K562 (cell line): Measurements from ENCODE around the gene SLC13A3. TPM values are rescaled to one million over a fixed set of nuclear protein-coding genes. Genes with fewer than 3 reads are reported as not detected.

Source experiments
- ATAC-seq: fragments of 200-7000 bp; cut with Tn5 transposase; 3 replicates; pipeline ENCODE4 v1.9.1; 2020; ENCODE audit warnings: moderate library complexity
- BruUV-seq: library from RNA; stranded (reverse); fragments of 400-500 nt; replicated peaks from 2 replicates; lab custom pipeline; 2021; lab: Mats Ljungman, UMichigan
- CTCF ChIA-PET: fragments of 300-600 bp; formaldehyde crosslinking; extraction: SDS; loops from one replicate; lab custom pipeline; 2021; ENCODE audit warnings: low intra/inter-chr PET ratio; lab: Yijun Ruan, JAX
- POLR2A ChIA-PET: fragments of 300-600, 350-650 bp; sonication (Branson Sonifier 250); formaldehyde crosslinking; extraction: SDS; loops from one replicate; lab custom pipeline; 2021; ENCODE audit warnings: antibody characterized with exemption, inconsistent platforms; lab: Yijun Ruan, JAX
- DNase-seq, 4 experiments: peaks; one replicate each; pipeline versions ENCODE4 v3.0.0 to v3.0.0-alpha.2; 2011 to 2018; ENCODE audit warnings: low spot score in 3 of 4, mixed read lengths in 3 of 4; ENCODE audit errors: extremely low read depth in 1 of 4
- FAIRE-seq: peaks from 2 replicates; lab custom pipeline; 2011; peaks lifted over from hg19 to GRCh38; lab: Jason Lieb, UNC
- H2AFZ ChIP-seq: 2 replicates; pipeline ENCODE4 v1.6.0; 2011; ENCODE audit warnings: low read depth, low read length, control low read depth, inconsistent platforms
- H3K27ac ChIP-seq: fragments of 200-600 bp; 3 replicates; pipeline ENCODE4 v1.8.0; 2011; ENCODE audit warnings: low read depth, mild to moderate bottlenecking, control low read depth, inconsistent platforms, low read length, moderate library complexity, mixed read lengths; ENCODE audit errors: extremely low read depth
- H3K27me3 ChIP-seq, 2 experiments: fragments of 300-600 bp in 1 of 2; 2 replicates in 1 of 2; 3 replicates in 1 of 2; pipeline versions ENCODE4 v1.6.0 to v1.8.0; 2011; ENCODE audit warnings: inconsistent platforms in 2 of 2, low read length in 2 of 2, mild to moderate bottlenecking in 1 of 2, mixed read lengths in 1 of 2, moderate library complexity in 1 of 2; ENCODE audit not compliant: control insufficient read depth in 2 of 2, insufficient read depth in 2 of 2
- H3K36me3 ChIP-seq: fragments of 300-600 bp; 3 replicates; pipeline ENCODE4 v1.8.0; 2011; ENCODE audit warnings: mild to moderate bottlenecking, low read length, inconsistent platforms; ENCODE audit not compliant: control insufficient read depth, insufficient read depth
- H3K4me1 ChIP-seq, 2 experiments: fragments of 200-600 bp in 1 of 2; replicated peaks in 1 of 2; 2 replicates in 1 of 2; 3 replicates in 1 of 2; pipeline versions ENCODE4 v1.5.1 to v1.8.0; 2011; ENCODE audit warnings: inconsistent platforms in 2 of 2, low read length in 2 of 2, mild to moderate bottlenecking in 1 of 2, mixed read lengths in 1 of 2, moderate library complexity in 1 of 2; ENCODE audit not compliant: control insufficient read depth in 2 of 2, insufficient read depth in 2 of 2
- H3K4me2 ChIP-seq: 2 replicates; pipeline ENCODE4 v1.6.1; 2011; ENCODE audit warnings: low read length, control low read depth, inconsistent platforms, mixed read lengths; ENCODE audit not compliant: insufficient read depth
- H3K4me3 ChIP-seq: fragments of 200-600 bp; sonication (generic), shearing (Covaris generic); 2 replicates; pipeline ENCODE4 v1.5.1; 2016; ENCODE audit warnings: control low read depth, inconsistent platforms
- H3K79me2 ChIP-seq: fragments of 200-600 bp; 3 replicates; pipeline ENCODE4 v1.8.0; 2011; ENCODE audit warnings: low read length, inconsistent platforms; ENCODE audit not compliant: control insufficient read depth, insufficient read depth
- H3K9ac ChIP-seq, 2 experiments: 2 replicates each; pipeline versions ENCODE4 v1.6.0 to v1.6.1; 2011; ENCODE audit warnings: low read depth in 2 of 2, low read length in 2 of 2, control low read depth in 1 of 2, inconsistent platforms in 1 of 2, mild to moderate bottlenecking in 1 of 2, mixed read lengths in 1 of 2; ENCODE audit not compliant: insufficient read depth in 1 of 2
- H3K9me1 ChIP-seq: one replicate; pipeline ENCODE4 v1.6.0; 2011; ENCODE audit warnings: inconsistent platforms, mild to moderate bottlenecking, low read length, moderate library complexity; ENCODE audit not compliant: control insufficient read depth, insufficient read depth
- H3K9me3 ChIP-seq: replicated peaks from 2 replicates; pipeline ENCODE4 v1.5.1; 2011; ENCODE audit warnings: low read depth, low read length, inconsistent platforms; ENCODE audit not compliant: control insufficient read depth, insufficient read depth
- H4K20me1 ChIP-seq: replicated peaks from 2 replicates; pipeline ENCODE4 v1.6.1; 2011; ENCODE audit warnings: low read length, inconsistent platforms, mixed read lengths; ENCODE audit not compliant: control insufficient read depth, insufficient read depth
- ARID1B ChIP-seq: fragments of 450-650 bp; IDR thresholded peaks from 2 replicates; pipeline ENCODE4 v1.6.1; 2016; ENCODE audit warnings: antibody characterized with exemption, mild to moderate bottlenecking, inconsistent platforms
- BCOR ChIP-seq: fragments of 450-650 bp; IDR thresholded peaks from 2 replicates; pipeline ENCODE4 v1.6.1; 2016
- CBFA2T3 ChIP-seq: fragments of 450-650 bp; IDR thresholded peaks from 2 replicates; pipeline ENCODE4 v1.6.1; 2017
- FOXJ2 ChIP-seq: fragments of 200-800 bp; sonication (Bioruptor generic); IDR thresholded peaks from 2 replicates; pipeline ENCODE4 v1.6.1; 2016; ENCODE audit warnings: missing genetic modification characterization, missing compliant biosample characterization
- NFIC ChIP-seq: fragments of 450-650 bp; IDR thresholded peaks from 2 replicates; pipeline ENCODE4 v1.6.1; 2017; ENCODE audit warnings: mild to moderate bottlenecking, inconsistent platforms
- PRMT5 ChIP-seq: sonication (generic); formaldehyde crosslinking; IDR thresholded peaks from 2 replicates; pipeline ENCODE4 v1.5.0; 2020; ENCODE audit warnings: missing genetic modification reagents
- PURB ChIP-seq: sonication (generic); formaldehyde crosslinking; IDR thresholded peaks from 2 replicates; pipeline ENCODE4 v1.9.0; 2021; ENCODE audit warnings: low read depth, mild to moderate bottlenecking, missing genetic modification reagents
- RBM25 ChIP-seq: fragments of 200-400 bp; formaldehyde crosslinking; IDR thresholded peaks from 2 replicates; pipeline ENCODE4 v1.6.1; 2018; ENCODE audit warnings: low read length, low read depth, moderate library complexity; ENCODE audit not compliant: severe bottlenecking
- SMARCA5 ChIP-seq: fragments of 450-650 bp; IDR thresholded peaks from 2 replicates; pipeline ENCODE4 v1.6.1; 2016
- SRSF1 ChIP-seq: fragments of 200-400 bp; formaldehyde crosslinking; IDR thresholded peaks from 2 replicates; pipeline ENCODE4 v1.6.1; 2017; ENCODE audit warnings: mild to moderate bottlenecking, low read depth, low read length, moderate library complexity
- TAF1 ChIP-seq: IDR thresholded peaks from 2 replicates; pipeline ENCODE4 v1.6.1; 2011; ENCODE audit warnings: mild to moderate bottlenecking, low read length, moderate library complexity; ENCODE audit not compliant: insufficient read depth, control insufficient read depth, severe bottlenecking; ENCODE audit errors: extremely low read depth
- TCF3 ChIP-seq: sonication (generic); formaldehyde crosslinking; IDR thresholded peaks from 2 replicates; pipeline ENCODE4 v1.4.0; 2020; ENCODE audit warnings: mild to moderate bottlenecking, missing genetic modification reagents
- THRAP3 ChIP-seq: fragments of 450-650 bp; IDR thresholded peaks from 2 replicates; pipeline ENCODE4 v1.6.1; 2016; ENCODE audit warnings: mild to moderate bottlenecking, inconsistent platforms, borderline replicate concordance
- ZNF140 ChIP-seq: fragments of 250-450 bp; sonication (Bioruptor Pico); IDR thresholded peaks from 2 replicates; pipeline ENCODE4 v1.8.0; 2021; ENCODE audit warnings: moderate library complexity, mild to moderate bottlenecking, inconsistent platforms
- ZNF785 ChIP-seq: fragments of 250-450 bp; sonication (Bioruptor Pico); IDR thresholded peaks from 2 replicates; pipeline ENCODE4 v1.4.0; 2020; ENCODE audit warnings: mild to moderate bottlenecking
- WGBS: fragments of 100-300 bp; shearing (Covaris generic); methylation state at CpG from one replicate; pipeline ENCODE4 v1.1.6; 2016; ENCODE audit warnings: low coverage, mixed read lengths; ENCODE audit not compliant: insufficient coverage; ENCODE audit errors: missing lambda C conversion rate; 5-methylcytosine and 5-hydroxymethylcytosine counted together
- in situ Hi-C: fragments of 300-500 bp; cut with MboI; formaldehyde crosslinking; loops from 4 replicates; pipeline ENCODE4 v1.15.0; 2018; ENCODE audit warnings: inconsistent platforms, mixed read lengths
- intact Hi-C: fragments of 100-400 bp; cut with micrococcal nuclease; formaldehyde crosslinking; loops from 2 replicates; pipeline ENCODE4 v1.14.2; 2022
- polyA plus RNA-seq, 8 experiments: library from polyadenylated mRNA; depleted of rRNA in 4 of 8; stranded (reverse) in 5 of 8; unstranded in 3 of 8; fragments of >200 nt; fragmentation: Nextera tagmentation in 2 of 8; fragmentation: Illumina TruSeq in 1 of 8; extraction: Ambion mirVana in 2 of 8; extraction: Trizol in 1 of 8; gene quantifications; 2 replicates each; pipeline versions ENCODE4 v1.2.1 to v1.2.3, GENCODE V29; 2011 to 2014; ENCODE audit warnings: inconsistent platforms in 1 of 8, missing spikeins in 1 of 8
- total RNA-seq, 7 experiments: library from RNA; depleted of rRNA in 6 of 7; stranded (reverse); fragments of >200 nt in 6 of 7; fragmentation: Illumina TruSeq in 2 of 7; extraction: Trizol in 2 of 7; gene quantifications; 2 replicates each; pipeline versions ENCODE4 v1.2.1 to v1.2.3, GENCODE V29; 2011 to 2021; ENCODE audit warnings: low replicate concordance in 1 of 7
- TF ChIP-seq, protein P1 (sequence below): sonication (generic); formaldehyde crosslinking; IDR thresholded peaks from 2 replicates; pipeline ENCODE4 v1.8.1; 2023; ENCODE audit warnings: mild to moderate bottlenecking, missing genetic modification reagents, moderate library complexity

The SLC13A3 gene
- total and polyA plus RNA-seq, 9 of the 15 experiments (the other 6 are each of a cell fraction or from before 2014, with no cell fraction given), result 5.5 to 16.4 (median 8.5) TPM

DNA sequence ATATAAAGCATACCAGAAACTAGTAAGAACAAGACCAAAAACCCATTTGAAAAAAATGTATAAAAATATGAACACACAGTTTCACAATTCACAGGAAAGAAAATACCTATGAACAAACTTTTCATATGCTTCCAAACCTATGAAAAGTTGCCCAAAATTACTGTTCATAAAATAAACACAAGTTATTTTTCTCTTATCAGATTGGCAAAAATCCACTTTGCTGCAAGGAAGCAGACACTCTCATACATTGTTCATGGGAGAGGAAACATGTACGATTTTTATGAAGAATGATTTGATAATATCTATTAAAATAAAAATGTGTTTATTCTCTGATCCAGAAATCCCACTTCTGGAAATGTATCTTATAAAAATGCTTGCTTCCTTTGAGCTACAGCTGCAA is 60.8 kb downstream of the SLC13A3 start:
- Histone ChIP-seq H3K27me3 (no peaks in the 10 kb centered on the region), H2AFZ (no peak overlapping the region), H3K4me1 (no peaks in the 10 kb centered on the region), H3K9me3 (no peaks in the 10 kb centered on the region), H3K27ac (no peak overlapping the region), H3K9ac (no peak overlapping the region), H3K36me3 (no peaks in the 10 kb centered on the region), H3K79me2 (no peaks in the 10 kb centered on the region), H4K20me1 (no peaks in the 10 kb centered on the region), H3K4me2 (no peak overlapping the region), H3K4me3 (no peak overlapping the region), H3K9me1 (no peaks in the 10 kb centered on the region)
- WGBS, result 29% methylated on average over 1 of the region's 1 CpG
- intact Hi-C loops (no loop called here), in situ Hi-C loops (no loop called here)
- TF ChIP-seq FOXJ2 (tag), result no peak
- no peak for TF ChIP-seq ZNF140 (CRISPR knock-in tag)
- no peak for TF ChIP-seq PRMT5 (CRISPR knock-in tag)
- 0 out of 2 replicates have a peak, but pooled peaks have one; percentile 26 for TF ChIP-seq NFIC
- no TSS peak for BruUV-seq
- ATAC-seq, result no peak
- FAIRE-seq, result no peak
- CTCF ChIA-PET, result no interaction called here
- POLR2A ChIA-PET, result no interaction called here
- DNase-seq, result no peak

DNA sequence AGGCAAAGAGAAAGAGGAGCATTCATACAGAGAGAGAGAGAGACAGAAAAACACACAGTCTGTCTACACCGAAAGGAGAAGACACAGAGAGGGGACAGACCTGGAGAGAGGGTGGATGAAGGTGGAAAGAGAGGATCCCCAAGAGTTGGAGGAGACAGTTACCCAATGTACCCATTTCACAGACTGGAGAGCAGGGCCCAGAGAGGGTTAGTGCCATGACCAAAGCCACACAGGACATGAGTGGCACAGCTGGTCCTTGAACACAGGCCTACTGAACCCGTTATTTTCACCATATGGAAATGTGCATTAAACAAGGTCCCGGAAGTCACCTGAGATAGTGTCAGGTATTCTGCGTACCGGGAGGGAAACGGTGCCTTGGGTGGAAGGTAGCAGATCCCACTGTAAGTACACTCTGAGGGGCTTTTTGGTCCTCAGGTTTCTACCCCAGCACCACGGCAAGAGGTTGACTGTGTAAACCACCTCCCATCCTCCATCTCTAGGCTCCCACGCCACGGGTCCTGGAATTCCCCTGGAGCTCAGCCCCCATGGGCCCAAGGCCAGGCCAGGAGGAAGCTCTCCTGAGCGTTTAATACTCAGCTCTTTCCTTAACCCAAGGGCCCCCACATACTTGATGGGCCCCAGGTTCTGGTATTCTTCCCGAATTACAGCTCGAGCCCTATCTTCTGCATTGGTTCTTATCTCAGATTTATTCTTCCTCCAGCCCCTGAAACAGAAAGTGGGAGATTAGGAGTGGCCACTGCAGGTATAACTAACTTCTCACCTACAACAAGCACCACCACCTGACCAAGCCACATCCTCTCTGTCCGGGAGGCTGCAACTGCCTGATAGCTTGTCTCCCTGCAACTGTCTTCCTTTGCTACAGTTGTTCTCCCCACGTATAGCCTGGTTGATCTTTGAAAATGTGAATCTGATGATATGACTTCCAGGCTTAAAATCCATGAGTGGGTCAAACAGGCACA is 62.4 kb downstream of the SLC13A3 start:
- Histone ChIP-seq H3K27me3 (no peaks in the 10 kb centered on the region), H3K9me1 (no peaks in the 10 kb centered on the region), H3K27ac (no peak overlapping the region), H3K36me3 (no peaks in the 10 kb centered on the region), H3K4me2 (no peak overlapping the region), H3K9ac (no peak overlapping the region; a peak in 1 of 4 replicates), H3K4me1 (no peaks in the 10 kb centered on the region), H3K4me3 (no peak overlapping the region), H3K9me3 (no peaks in the 10 kb centered on the region), H2AFZ (no peak overlapping the region), H3K79me2 (no peaks in the 10 kb centered on the region), H4K20me1 (no peaks in the 10 kb centered on the region)
- in situ Hi-C loops, result no loop called here
- DNase-seq, result no peak
- POLR2A ChIA-PET, result interaction anchor here (0.7 to 0.8 kb wide), 2 partner anchors 26 to 51 kb away, joined by 5 to 6 read pairs; no protein-coding TSS in a partner anchor
- no peak for FAIRE-seq
- 51% methylated on average over 14 of the region's 14 CpGs for WGBS
- intact Hi-C loops, result no loop called here
- ATAC-seq, result no peak
- BruUV-seq, result no TSS peak
- CTCF ChIA-PET, result no interaction called here
- no peak for TF ChIP-seq THRAP3
- no peak for TF ChIP-seq SRSF1
- peak; percentile 34; the same call in 1 of the 2 replicates for TF ChIP-seq TCF3 (CRISPR knock-in tag)
- no peak for TF ChIP-seq ZNF785 (CRISPR knock-in tag)
- peak; percentile 58 for TF ChIP-seq CBFA2T3
- 0 out of 2 replicates have a peak, but pooled peaks have one; percentile 27 for TF ChIP-seq SMARCA5
- 0 out of 2 replicates have a peak, but pooled peaks have one; percentile 13 for TF ChIP-seq ARID1B
- TF ChIP-seq RBM25, result peak; percentile 83
- no peak for TF ChIP-seq PURB
- no peak for TF ChIP-seq TAF1
- TF ChIP-seq, protein P1, sequence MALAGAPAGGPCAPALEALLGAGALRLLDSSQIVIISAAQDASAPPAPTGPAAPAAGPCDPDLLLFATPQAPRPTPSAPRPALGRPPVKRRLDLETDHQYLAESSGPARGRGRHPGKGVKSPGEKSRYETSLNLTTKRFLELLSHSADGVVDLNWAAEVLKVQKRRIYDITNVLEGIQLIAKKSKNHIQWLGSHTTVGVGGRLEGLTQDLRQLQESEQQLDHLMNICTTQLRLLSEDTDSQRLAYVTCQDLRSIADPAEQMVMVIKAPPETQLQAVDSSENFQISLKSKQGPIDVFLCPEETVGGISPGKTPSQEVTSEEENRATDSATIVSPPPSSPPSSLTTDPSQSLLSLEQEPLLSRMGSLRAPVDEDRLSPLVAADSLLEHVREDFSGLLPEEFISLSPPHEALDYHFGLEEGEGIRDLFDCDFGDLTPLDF (CRISPR knock-in tag), result no peak
- TF ChIP-seq BCOR, result peak; percentile 79
